Raji (cell line): ENCODE measurements around the gene GUF1.

Experiments used
- POLR2A ChIP-seq: IDR thresholded peaks from 2 replicates; pipeline ENCODE4 v1.6.1; 2011; ENCODE audit warnings: low read depth, low read length, control low read depth; ENCODE audit not compliant: insufficient read depth

The GUF1 gene

DNA sequence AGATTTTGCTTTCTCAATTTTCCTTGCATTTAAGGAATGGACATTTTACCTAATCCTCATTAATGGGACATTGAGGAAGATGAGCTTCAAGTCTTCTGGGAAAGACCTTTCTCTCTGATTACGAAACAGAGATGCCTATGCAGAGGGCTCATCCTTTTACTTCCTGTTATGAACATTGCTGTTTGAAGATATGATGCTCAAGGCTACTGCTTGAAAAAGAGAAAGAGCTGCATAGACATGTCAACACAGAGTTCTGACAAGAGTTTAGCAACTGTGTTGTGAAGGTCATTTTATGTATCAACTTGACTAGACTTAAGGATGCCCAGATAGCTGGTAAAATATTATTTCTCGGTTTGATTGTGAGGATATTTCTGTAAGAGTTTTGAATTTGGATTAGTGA is 62.0 kb downstream of the GUF1 start:
- no peak for TF ChIP-seq POLR2A
